GM18868 (cell line): ENCODE data around the gene NCKAP5L.
"Not testable (repeated sequence)": the region's sequence is repeated elsewhere in the genome, so short reads cannot be mapped to it uniquely, and the experiment has no call there.

Experiments
- ATAC-seq: cut with Tn5 transposase; IDR thresholded peaks from one replicate; pipeline ENCODE4 v1.9.1; 2021; ENCODE audit warnings: mild to moderate bottlenecking, moderate library complexity; ENCODE audit not compliant: unreplicated experiment

Gene NCKAP5L

DNA sequence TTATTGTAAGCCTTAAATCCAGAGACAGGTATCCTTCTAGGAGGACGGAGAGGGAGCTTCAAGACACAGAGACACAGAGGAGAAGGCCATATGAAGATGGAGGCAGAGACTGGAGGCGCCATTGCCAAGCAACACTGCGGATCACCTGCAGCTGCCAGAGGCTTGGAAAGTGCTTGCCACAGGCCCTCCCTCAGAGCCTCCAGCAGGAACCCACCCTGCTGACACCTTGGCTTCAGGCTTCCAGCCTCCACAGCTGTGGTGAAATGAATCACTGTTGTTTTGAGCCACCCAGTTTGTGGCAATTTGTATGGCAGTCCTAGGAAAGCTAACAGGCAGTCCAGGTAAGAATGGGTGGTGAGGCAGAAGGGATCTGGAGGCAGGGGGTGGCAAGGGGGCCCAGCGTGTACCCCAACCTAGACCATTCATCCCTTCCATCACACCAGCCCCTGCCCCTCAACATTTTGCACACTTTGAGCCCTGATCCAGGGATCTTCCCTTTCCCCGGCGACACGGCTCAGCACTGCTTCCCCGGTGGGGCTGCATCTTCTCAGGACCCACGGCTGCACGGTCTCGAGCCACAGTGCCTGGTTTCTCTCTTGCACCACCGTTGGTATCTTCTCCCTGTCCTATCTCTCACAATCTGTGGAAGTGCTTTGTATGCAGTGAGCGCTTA lies 37.0 kb upstream of the NCKAP5L start:
- no peak for ATAC-seq

DNA sequence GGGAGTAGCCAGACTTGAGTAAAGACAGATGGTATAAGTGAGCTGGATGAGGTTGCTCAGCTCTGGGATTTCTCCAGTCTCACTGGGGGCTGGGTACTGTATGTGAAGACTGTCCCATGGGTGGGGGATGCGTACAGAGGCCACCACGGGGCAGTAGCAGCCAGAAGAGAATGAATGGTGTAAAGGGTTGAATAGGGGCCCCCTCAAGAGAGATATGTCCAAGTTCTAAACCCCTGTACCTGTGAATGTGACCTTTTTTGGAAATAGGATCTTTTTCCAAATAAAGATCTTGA lies 36.5 kb upstream of the NCKAP5L start:
- ATAC-seq = no peak

DNA sequence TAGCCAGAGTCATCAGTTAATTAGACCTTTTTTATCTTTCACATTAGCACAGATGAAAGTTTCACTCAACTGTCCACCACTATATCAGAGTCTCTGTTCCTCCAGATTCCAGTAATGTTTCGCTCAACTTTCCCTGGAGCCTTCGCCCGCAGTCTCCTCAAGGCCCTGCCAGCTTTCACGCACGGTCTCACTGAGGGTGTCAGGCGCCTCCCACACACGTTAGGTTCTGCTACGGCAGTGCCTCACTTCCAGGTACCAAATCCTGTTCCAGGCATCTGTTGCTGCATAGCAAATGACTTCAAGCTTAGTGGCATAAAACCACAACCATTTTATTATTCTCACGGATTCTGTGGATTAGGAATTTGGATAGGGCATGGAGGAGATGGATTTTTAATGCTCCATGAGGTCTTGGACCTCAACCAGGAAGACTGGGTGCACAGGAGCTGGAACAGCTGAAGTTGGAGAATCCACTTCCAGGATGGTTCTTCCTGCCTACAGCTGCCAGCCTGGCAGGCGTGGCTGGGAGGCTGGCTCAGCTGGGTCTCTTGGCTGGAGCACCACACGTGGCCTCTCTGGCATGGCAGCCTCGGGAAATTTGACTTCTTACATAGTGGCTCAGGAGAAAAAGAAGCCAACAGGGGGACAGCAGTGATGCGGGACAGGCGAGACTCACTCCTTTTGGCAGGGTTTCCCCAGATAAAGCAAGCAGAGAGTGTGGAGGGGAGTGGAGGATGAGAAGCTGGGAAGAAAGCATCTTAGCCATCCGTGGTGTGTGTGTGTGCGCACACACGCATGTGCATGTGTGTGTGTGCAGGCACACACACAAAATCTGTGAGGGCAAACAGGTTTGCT lies 36.0 kb upstream of the NCKAP5L start:
- ATAC-seq = no peak

DNA sequence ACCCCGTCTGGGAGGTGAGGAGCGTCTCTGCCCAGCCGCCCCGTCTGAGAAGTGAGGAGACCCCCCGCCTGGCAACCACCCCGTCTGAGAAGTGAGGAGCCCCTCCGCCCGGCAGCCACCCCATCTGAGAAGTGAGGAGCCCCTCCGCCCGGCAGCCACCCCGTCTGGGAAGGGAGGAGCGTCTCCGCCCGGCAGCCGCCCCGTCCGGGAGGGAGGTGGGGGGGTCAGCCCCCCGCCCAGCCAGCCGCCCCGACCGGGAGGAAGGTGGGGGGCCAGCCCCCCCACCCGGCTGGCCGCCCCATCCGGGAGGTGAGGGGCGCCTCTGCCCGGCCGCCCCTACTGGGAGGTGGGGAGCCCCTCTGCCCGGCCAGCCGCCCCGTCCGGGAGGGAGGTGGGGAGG lies 32.7 kb upstream of the NCKAP5L start:
- not testable (repeated sequence) for ATAC-seq

DNA sequence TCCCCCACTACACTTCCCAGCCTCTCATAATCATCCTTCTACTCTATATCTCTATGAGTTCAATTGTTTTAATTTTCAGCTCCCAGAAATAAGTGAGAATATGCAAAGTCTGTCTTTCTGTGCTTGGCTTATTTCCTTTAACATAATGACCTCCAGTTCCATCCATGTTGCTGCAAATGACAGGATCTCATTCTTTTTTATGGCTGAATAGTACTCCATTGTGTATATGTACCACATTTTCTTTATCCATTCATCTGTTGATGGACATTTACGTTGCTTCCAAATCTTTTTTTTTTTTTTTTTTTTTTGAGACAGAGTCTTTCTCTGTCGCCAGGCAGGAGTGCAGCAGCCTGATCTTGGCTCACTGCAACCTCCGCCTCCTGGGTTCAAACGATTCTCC lies 27.7 kb upstream of the NCKAP5L start:
- not testable (repeated sequence) for ATAC-seq

DNA sequence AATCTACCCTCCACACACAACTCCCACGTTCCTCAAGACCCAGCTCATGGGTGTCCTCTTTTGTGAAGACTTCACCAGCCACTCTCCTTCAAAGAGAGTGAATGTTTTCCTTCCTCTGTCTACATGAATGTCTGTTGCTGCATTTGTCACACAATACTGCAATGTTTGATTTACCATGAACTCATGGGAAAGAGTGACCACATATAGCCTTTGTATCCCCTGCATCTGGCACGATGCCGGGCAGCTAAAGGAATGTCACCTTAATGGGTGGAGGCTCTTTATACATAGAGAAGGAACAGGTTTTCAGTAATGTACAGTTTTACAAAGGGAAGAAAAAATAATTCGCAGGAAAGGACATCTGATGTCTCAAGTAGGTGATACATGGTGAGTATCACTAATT lies 26.8 kb upstream of the NCKAP5L start:
- ATAC-seq = no peak

DNA sequence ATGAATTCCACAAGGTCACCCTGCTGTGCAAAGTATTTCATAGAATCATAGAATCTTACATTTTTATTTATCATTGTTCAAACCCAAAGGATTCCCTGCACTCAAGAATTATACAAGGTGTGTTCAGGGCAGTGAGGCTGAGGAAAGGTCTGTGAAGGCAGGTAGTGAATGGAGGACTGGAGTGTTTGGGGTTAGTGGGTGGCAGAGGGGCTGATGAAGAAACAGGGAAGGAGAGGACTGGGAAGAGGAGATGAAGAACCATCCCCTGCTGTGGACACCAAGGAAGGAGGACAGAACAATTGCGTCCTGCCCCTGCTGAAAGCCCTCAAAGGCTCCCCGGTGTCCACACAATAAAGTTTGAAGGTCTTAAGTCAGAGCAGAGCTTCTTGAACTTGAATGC lies 25.5 kb upstream of the NCKAP5L start:
- no peak for ATAC-seq

DNA sequence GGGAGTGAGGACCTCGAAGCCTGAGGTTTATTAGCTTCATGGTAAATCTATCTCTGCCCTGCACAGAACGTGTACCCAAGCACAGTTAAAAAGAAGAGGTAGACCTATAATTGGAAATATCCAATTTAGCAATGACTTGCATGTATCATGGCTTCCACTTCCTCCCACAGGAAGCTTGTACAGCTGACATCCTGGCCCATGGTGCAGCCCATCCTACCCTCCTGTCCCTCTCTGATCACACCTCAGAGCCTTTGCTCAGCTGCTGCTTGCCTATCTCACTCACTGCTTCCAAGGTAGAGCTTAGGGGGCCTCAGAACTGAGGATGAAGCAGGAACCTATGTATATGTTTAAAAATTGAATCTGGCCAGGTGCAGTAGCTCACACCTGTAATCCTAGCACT lies 18.9 kb upstream of the NCKAP5L start:
- ATAC-seq = no peak

DNA sequence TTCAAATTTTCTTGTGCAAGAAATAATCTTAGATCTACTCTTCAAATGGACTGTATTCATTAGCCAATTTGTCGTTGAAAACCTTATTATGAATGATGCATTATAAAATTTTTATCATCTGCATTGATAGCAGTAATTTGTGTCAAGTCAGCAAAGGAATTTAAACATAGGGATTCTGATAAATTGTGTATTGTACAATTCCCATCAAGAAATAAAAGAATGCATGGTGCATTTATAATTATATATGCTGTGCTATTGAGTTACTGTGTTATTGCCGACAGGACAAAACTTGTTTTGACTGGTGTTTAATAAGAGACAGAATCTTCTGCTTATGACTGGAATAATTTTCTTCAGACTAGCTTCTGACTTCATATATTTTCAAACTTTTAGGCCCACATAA lies 17.8 kb upstream of the NCKAP5L start:
- no peak for ATAC-seq

DNA sequence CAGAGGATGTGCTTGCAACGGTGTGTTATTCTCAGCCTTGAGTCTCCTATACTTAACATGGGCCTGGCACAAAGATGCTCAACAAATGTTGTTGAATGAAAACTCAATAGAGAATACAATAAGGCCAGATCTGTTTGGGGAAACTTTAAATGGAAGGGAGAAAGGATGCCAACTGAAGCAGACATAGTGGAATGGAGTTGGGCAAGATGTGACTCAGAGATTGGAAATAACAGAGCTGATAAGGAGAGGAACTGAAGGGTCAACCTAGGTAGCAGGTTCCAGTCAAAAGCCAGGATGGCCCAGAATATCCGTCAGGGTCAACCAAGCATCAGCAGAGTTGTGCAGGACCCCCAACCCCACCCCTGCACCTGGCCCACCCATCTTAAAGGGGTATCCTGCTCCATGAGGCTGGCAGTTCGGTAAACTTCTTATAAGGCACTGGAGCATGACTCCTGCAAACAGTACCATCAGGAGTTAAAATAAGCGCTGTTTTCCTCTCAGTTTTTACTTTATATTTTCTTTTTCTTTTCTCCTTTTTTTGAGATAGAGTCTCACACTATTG lies 15.7 kb upstream of the NCKAP5L start:
- no peak for ATAC-seq

DNA sequence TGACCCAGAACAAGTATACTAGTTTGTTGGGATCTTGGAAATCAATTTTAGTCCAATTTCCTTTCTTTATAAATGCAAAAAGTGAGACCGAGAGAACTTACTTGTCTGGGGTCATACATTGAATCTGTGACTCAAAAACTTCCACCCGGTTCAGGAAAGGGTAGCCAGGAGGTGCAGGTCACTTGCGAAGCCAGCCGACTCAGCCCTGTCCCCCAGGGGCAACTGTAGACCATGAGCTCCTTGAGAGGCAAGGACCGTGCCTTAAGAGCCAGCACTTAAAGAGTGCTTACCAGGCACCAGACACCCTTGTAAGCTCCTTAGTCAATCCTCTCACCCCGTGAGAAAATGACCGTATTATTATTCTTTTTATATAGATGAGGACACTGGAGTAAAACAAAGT lies 15.2 kb upstream of the NCKAP5L start:
- ATAC-seq = no peak

DNA sequence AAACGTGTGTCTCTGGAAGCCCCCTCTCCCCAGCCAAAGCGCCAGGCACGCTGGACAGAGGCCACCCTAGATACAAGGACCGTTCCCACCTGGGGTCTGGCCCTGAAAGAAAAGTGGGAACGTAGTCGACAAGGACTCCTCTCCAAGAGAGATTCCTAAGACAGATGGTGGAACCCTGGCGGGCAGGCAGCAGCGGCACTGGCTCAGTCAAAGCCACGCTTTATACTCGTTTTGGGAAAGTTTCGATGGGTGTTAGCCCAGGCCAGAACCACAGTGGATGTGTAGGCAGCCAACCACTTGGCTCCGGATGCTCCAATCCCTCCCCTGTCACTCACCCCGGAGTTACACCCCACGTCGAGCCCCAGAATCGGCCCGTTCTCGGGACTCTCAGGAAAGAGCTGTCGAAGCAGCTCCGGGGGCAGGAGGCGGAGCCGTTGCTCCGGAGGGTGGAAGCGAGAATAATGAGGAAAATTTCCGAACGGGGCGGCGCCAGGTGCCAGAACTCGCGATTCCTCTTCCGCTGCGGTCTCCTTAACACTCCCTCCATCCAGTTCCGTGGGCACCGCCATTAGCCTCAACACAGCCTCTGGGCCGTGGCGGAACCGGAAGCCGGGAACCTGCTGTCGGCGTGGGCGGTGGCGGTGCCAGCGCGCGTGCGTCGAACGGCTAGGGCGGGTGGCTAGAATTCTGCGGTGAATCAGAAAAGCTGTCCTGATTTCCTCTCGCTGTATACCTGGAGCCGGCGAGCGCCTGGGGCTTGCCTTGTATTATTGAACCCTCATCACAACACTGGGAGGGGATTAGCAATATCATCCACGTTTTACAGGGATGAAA lies 14.5 kb upstream of the NCKAP5L start, which contains the start of gene BCDIN3D:
Gene BCDIN3D, minus strand, starts transcription at position 588 of the 834 bp plus-strand sequence. Its CDS starts 19 bp downstream, at position 569.
- peak; percentile 89 for ATAC-seq

DNA sequence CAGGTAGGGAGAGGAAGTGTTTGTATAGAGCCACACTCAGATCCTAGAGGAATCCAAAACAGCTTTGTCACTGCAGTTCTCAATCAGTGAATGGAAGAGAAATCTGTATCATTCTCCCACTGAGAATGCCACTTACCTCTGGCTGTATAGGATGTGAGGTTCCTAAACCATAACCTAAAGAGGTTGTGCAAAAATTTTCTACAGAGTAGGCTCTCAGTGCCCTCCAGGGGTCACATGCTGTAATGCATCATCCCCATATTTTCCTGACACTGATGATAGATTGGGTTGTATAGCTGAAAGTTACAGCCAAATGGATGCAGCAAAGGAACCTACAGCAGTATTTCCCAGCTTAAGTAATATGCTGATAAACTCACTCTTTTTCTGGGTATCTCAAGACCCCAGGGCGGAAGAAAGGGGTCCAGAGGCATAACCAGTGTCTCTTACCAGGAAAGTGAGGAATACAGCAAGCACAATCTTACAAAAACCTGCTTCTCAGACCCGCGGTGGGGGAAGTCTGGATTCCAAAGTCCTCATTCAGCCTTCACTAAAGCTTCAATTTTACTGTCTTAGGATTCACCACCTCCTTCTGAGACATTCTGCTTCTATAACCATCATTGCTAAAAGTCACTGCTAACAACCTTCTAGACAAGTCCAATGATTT lies 10.9 kb upstream of the NCKAP5L start:
- no peak for ATAC-seq

DNA sequence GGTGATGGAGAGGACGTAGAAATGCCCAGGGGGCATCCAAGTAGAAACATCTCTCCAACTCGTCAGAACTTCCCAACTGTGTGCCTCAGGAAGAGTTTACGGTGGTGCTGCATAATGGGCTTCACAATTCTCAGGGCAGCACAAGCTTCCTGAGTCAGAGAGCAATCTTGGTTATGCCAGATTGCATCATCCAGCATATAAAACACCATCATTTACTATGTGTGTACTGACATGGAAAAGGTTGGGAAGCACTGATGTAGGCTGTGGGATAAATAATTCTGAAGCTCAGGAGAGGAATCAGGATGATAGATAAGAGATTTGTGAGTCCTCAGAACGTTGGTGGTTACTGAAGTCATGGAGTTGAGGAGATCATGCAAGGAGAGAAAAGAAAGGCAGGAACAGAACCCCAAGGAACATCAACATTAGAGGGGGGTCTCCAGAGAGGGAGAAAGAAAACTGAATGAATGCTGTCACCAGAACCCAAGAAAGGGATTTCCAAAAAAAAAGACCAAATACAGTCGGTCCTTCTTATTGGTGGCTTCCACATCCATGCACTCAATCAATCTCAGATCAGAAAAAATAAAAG lies 4.7 kb upstream of the NCKAP5L start:
- ATAC-seq = no peak

DNA sequence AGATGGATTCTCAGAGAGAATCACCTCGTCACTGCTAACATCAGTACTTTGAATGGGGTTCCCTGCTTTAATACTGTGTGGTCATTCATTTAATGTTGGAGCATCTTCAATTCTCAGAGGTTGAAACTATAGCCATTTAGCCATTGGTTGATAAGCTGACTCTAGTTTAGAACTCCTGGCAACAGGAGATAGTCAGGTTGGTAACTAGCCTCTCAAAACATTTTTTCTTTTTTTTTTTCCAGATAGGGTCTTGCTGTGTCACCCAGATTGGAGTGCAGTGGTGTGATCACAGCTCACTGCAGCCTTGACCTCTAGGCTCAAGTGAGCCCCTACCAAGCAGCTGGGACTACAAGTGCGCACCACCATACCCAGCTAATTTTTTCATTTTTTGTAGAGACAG lies 3.5 kb upstream of the NCKAP5L start:
- ATAC-seq = no peak

DNA sequence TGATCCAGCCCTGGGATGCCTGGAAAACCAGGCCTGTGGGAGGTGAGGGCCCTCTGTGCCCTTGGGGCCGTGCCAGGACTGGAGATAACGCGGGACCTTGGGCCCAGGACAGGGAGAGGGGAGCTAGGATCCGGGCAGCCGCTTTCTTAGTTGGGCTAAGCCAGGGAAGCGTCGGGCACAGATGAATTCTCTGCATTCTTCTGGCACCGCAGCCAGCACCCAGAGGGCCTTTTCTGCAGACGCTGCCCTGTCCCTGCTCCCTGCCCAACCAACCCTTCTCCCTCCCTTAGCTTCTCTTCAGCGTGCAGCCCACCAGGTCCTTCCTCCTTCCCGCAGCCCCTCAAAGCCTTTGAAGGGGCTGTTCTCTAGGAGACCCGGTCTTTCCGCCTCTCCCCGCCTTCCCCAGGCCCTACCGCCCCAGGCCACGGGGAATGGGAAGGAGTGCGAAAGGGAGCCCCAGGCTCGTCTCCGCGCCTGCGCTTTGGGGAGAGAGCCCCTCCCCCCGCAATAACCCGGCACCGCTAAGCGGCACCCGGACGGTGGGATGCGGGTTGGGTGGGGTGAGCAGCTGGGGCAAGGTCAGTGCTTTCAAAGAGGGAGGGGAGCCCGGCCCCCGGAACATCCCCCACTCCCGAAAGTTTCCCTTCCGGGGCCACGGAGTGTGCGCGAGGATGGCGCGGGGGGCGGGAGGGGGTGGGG lies 663 bp downstream of the NCKAP5L start:
- no peak for ATAC-seq

DNA sequence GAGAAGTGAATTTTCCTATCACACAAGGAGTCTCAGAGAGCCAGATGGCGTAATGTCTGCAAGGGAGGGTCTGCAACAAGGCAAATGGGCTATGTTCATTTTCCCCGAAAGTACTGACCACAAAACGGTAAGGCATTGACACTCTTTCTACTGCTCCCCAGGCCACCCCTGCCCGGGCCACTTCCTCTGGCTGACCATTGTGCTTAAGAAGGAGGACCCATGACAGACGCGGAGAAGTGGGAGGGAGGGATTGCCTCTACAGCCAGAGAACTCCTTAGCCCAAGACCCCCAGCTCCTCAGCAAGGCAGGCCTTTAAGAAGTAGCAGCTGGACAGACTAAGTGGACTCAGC lies 1.2 kb downstream of the NCKAP5L start:
- ATAC-seq = no peak

DNA sequence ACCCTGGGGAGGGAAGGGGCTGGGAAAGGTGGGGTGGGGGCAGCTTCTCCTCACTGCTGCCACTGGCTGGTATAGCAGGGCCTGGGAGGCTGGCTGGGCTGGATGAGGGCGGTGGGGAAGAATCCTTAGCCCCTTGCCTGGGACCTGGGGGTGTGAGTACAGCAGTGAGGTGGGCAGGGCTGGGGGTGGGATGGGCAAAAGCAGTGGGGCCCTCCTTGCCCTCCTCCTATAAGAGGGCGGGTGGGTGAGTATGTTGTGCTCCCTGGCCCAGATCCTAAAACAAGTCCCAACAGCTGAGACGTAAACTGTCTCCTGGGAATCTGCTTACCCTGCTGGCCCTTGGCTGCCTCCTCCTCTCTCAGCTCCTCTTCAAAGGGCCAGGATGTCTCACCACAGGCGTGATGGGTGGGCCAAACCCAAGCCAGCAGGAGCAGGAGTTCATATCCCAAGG lies 2.2 kb downstream of the NCKAP5L start:
- no peak for ATAC-seq

DNA sequence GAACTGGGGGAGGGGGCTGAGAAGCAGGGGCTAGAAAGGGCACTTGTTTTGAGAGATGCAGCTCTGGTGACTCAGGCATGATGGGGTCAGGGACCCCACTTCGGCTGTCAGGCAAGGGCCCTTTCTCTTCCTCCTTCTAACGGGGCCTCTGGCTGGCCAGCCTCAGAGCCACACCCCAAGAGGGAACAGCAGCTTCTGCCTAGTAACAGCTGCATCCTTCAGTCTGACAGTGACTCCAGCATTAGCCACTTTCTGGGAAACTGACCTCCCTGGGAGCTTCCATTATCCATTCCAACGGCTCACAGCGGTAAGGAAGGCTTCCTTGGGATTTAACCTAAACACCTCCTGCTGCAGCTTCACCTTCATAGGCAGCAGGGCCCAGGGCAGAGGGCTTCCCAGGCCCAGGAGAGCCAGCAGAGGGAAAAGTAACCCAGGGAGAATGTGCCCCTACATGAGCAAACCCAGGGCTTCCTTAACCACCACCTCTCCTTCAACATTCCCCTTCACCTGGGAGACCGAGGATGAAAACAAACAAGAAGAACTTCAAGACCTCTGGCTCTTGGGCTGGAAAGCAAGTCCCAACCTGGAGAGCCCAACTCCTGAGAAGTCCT lies 2.7 kb downstream of the NCKAP5L start:
- no peak for ATAC-seq
